HCT116 (cell line): ENCODE results near the gene CPA5.

Experiments
- MAX ChIP-seq: IDR thresholded peaks from 2 replicates; pipeline ENCODE4 v1.6.1; 2012
- POLR2A ChIP-seq: IDR thresholded peaks from 2 replicates; pipeline ENCODE4 v1.7.0; 2011; ENCODE audit warnings: borderline replicate concordance; ENCODE audit not compliant: insufficient read depth, insufficient read length; ENCODE audit errors: extremely low read depth
- TCF7L2 ChIP-seq: IDR thresholded peaks from 2 replicates; pipeline ENCODE4 v1.7.0; 2011; ENCODE audit warnings: borderline replicate concordance, inconsistent platforms; ENCODE audit not compliant: insufficient read depth, insufficient read length; ENCODE audit errors: extremely low read depth
- TF ChIP-seq, protein P1 (sequence below), 3 experiments: fragments of 200-600 bp in 1 of 3; sonication (generic) in 1 of 3; IDR thresholded peaks in 2 of 3; conservative IDR thresholded peaks in 1 of 3; 2 replicates each; pipeline ENCODE4 v1.5.1; 2012 to 2017; ENCODE audit warnings: low read depth in 2 of 3, low read length in 2 of 3, antibody characterized with exemption in 1 of 3, borderline replicate concordance in 1 of 3, control low read depth in 1 of 3, mild to moderate bottlenecking in 1 of 3, mixed read lengths in 1 of 3, mixed run types in 1 of 3, moderate library complexity in 1 of 3; ENCODE audit not compliant: insufficient read depth in 1 of 3

GRCh38 chr7:130309986-130310385 lies 34.6 kb upstream of the CPA5 start:
- TF ChIP-seq, protein P1, sequence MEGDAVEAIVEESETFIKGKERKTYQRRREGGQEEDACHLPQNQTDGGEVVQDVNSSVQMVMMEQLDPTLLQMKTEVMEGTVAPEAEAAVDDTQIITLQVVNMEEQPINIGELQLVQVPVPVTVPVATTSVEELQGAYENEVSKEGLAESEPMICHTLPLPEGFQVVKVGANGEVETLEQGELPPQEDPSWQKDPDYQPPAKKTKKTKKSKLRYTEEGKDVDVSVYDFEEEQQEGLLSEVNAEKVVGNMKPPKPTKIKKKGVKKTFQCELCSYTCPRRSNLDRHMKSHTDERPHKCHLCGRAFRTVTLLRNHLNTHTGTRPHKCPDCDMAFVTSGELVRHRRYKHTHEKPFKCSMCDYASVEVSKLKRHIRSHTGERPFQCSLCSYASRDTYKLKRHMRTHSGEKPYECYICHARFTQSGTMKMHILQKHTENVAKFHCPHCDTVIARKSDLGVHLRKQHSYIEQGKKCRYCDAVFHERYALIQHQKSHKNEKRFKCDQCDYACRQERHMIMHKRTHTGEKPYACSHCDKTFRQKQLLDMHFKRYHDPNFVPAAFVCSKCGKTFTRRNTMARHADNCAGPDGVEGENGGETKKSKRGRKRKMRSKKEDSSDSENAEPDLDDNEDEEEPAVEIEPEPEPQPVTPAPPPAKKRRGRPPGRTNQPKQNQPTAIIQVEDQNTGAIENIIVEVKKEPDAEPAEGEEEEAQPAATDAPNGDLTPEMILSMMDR (IDR thresholded peaks at IDR 0.05 in 2 of 3, conservative IDR thresholded peaks at IDR 0.05 in 1 of 3; ENCODE audit: borderline replicate concordance in 1 of 3, insufficient read depth in 1 of 3, low read depth in 2 of 3, low read length in 2 of 3), result no peak
- TF ChIP-seq POLR2A (no peak), MAX (no peak), TCF7L2 (no peak)
